Gastroesophageal sphincter (tissue), 4 donors: ENCODE data around the gene ST13. TPM values are rescaled to one million over a fixed set of nuclear protein-coding genes. Genes with fewer than 3 reads are reported as not detected.

Experiments used
- ATAC-seq: fragments of 150-250 bp; one replicate; pipeline ENCODE4 v1.9.1; 2016; ENCODE audit warnings: mild to moderate bottlenecking, moderate library complexity
- H3K27ac ChIP-seq, 4 donors: fragments of 200-600 bp; sonication (generic) in 3 of 4; 1 replicate in 3 of 4; 2 replicates in 1 of 4; pipeline ENCODE4 v1.5.1; 2016 to 2019
- H3K27me3 ChIP-seq: fragments of 200-600 bp; sonication (generic); one replicate; pipeline ENCODE4 v1.5.1; 2019
- H3K36me3 ChIP-seq, 2 donors: fragments of 200-600 bp; sonication (generic); one replicate each; pipeline ENCODE4 v1.5.1; 2019; ENCODE audit warnings: control low read depth in 1 of 2
- H3K4me1 ChIP-seq, 3 donors: fragments of 200-600 bp; sonication (generic); 1 replicate in 2 of 3; 2 replicates in 1 of 3; pipeline ENCODE4 v1.5.1; 2016 to 2019; ENCODE audit warnings: control low read depth in 2 of 3
- H3K4me3 ChIP-seq, 2 donors: fragments of 200-600 bp; sonication (generic); one replicate each; pipeline ENCODE4 v1.5.1; 2019; ENCODE audit warnings: mild to moderate bottlenecking in 1 of 2, moderate library complexity in 1 of 2
- H3K9me3 ChIP-seq, 3 donors: fragments of 200-600 bp; sonication (generic); one replicate each; pipeline ENCODE4 v1.5.1; 2017 to 2019; ENCODE audit warnings: control low read depth in 2 of 3
- CTCF ChIP-seq, 4 experiments: fragments of 200-600 bp in 2 of 4; fragments of 450-650 bp in 2 of 4; sonication (generic) in 1 of 4; IDR thresholded peaks; one replicate each; pipeline ENCODE4 v1.5.1; 2017 to 2019; ENCODE audit warnings: antibody characterized with exemption in 4 of 4, mild to moderate bottlenecking in 2 of 4, moderate library complexity in 2 of 4
- EP300 ChIP-seq: sonication (generic); formaldehyde crosslinking; IDR thresholded peaks from one replicate; pipeline ENCODE4 v1.6.1; 2017; ENCODE audit warnings: antibody characterized with exemption, mild to moderate bottlenecking
- POLR2A ChIP-seq, 2 donors: fragments of 450-650 bp; IDR thresholded peaks; one replicate each; pipeline ENCODE4 v1.6.1; 2017; ENCODE audit warnings: antibody characterized with exemption in 2 of 2, mild to moderate bottlenecking in 2 of 2, moderate library complexity in 1 of 2
- POLR2AphosphoS5 ChIP-seq: sonication (generic); formaldehyde crosslinking; IDR thresholded peaks from one replicate; pipeline ENCODE4 v1.6.1; 2017; ENCODE audit warnings: antibody characterized with exemption
- WGBS, 2 donors: methylation state at CpG; one replicate each; pipeline ENCODE4 v1.1.5; 2018; ENCODE audit warnings: low coverage in 1 of 2; 5-methylcytosine and 5-hydroxymethylcytosine counted together
- total RNA-seq, 4 donors: library from RNA; depleted of rRNA; stranded (reverse); fragments of >200 nt; gene quantifications; one replicate each; pipeline ENCODE4 v1.1.0, GENCODE V29; 2016

Gene ST13
- total RNA-seq, 4 donors from 2014 or later: 179 to 239 (median 211) TPM

DNA sequence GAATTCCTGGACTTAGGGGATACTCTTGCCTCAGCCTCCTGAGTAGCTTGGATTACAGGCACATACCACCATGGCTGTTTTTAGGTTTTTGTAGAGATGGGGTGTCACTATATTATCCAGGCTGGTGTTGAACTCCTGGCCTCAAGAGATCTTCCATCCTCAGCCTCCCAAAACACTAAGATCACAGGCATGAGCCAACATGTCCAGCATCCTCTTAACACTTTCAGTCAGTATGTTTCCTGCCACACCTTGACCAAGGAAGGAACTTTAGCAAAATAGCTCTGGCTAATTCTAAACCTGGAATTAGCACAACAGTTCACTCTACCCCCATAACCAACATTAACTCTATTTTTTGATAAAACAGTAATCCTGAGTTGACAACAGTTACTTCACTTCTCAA, 32.7 kb upstream of the ST13 start:
- no peak overlapping the region for H3K27ac ChIP-seq
- H3K4me3 ChIP-seq: no peak overlapping the region
- no peak for ATAC-seq
- TF ChIP-seq CTCF (IDR thresholded peaks at IDR 0.05) (no peak), POLR2A (IDR thresholded peaks at IDR 0.05) (no peak), EP300 (no peak), POLR2AphosphoS5 (no peak)
- no peaks in the 10 kb centered on the region for H3K9me3 ChIP-seq
- H3K27me3 ChIP-seq: no peaks in the 10 kb centered on the region
- H3K4me1 ChIP-seq: no peaks in the 10 kb centered on the region
- peaks cover 0 to 86% of the 10 kb centered on the region in 2 donors for H3K36me3 ChIP-seq

- H3K4me3 ChIP-seq: no peak overlapping the region
- peaks cover 0 to 48% of the 10 kb centered on the region in 2 donors for H3K36me3 ChIP-seq
- H3K27me3 ChIP-seq: no peaks in the 10 kb centered on the region
- no peak for TF ChIP-seq POLR2AphosphoS5
- no peak for TF ChIP-seq EP300
- TF ChIP-seq CTCF (IDR thresholded peaks at IDR 0.05): no peak
- TF ChIP-seq POLR2A (IDR thresholded peaks at IDR 0.05): no peak
- no peaks in the 10 kb centered on the region for H3K4me1 ChIP-seq
- 95 to 97% methylated on average over 1 to 2 of the region's 2 CpGs for WGBS, 2 donors
- no peak for ATAC-seq
- H3K9me3 ChIP-seq: no peaks in the 10 kb centered on the region
- H3K27ac ChIP-seq: no peak overlapping the region
Observed at GRCh38 chr22:40878922-40879321, 22.5 kb upstream of the ST13 start.

DNA sequence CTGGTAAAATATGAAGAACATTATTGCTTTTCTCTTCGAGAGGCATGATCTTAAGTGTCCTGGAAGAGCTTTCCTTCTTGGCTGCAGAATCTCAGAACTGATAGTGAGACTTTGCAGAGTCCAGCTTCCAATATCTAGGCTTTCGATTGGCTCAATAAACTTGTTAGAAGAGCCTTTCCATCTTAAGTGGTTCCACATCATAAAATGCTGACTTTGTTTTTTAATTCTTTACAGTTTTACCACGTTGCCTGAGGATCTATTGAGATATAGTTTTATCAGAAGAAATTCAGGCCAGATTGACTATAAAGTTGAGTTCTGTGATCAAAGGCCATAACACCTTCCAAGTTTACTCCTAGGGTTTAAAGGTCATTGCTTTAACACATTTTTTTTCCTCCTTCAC, 21.0 kb upstream of the ST13 start:
- H3K4me3 ChIP-seq: no peak overlapping the region
- no peak overlapping the region for H3K27ac ChIP-seq
- no peaks in the 10 kb centered on the region for H3K27me3 ChIP-seq
- no peak for ATAC-seq
- peaks cover 0 to 42% of the 10 kb centered on the region in 2 donors for H3K36me3 ChIP-seq
- TF ChIP-seq POLR2AphosphoS5: no peak
- no peak for TF ChIP-seq CTCF (IDR thresholded peaks at IDR 0.05)
- no peak for TF ChIP-seq POLR2A (IDR thresholded peaks at IDR 0.05)
- no peak for TF ChIP-seq EP300
- no peaks in the 10 kb centered on the region for H3K4me1 ChIP-seq
- WGBS, 2 donors: 45 to 63% methylated on average over 3 of the region's 3 CpGs
- H3K9me3 ChIP-seq: no peaks in the 10 kb centered on the region

DNA sequence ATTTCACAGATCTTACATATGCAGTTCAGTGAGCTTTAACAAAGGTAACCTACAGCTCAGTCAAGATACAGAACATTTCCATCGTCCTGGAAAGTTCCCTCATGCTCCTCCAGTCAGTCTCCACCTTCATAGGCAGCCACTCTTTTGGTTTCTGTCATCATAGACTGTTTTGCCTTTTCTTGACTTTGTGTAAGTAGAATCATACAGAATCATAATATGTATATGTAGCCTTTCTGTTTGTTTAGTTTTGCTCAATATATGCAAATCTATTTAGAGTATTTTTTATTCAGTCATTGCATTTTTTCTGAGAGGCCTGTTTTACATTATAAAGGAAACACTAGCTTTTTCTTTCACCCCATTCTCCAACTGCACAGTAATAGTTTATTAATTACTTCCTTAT, 20.5 kb upstream of the ST13 start:
- no peak for ATAC-seq
- 47% methylated on average over 1 of the region's 1 CpG for WGBS, 2 donors
- TF ChIP-seq EP300 (no peak), POLR2AphosphoS5 (no peak), CTCF (IDR thresholded peaks at IDR 0.05) (no peak), POLR2A (IDR thresholded peaks at IDR 0.05) (no peak)
- Histone ChIP-seq H3K9me3 (no peaks in the 10 kb centered on the region), H3K4me3 (no peak overlapping the region), H3K4me1 (no peaks in the 10 kb centered on the region), H3K27me3 (no peaks in the 10 kb centered on the region), H3K27ac (no peak overlapping the region), H3K36me3 (peaks cover 0 to 42% of the 10 kb centered on the region in 2 donors)

- Histone ChIP-seq H3K27me3 (no peaks in the 10 kb centered on the region), H3K27ac (no peak overlapping the region), H3K9me3 (no peaks in the 10 kb centered on the region), H3K4me3 (no peak overlapping the region), H3K36me3 (peaks cover 0 to 49% of the 10 kb centered on the region in 2 donors), H3K4me1 (no peaks in the 10 kb centered on the region)
- no peak for ATAC-seq
- WGBS, 2 donors: 94 to 100% methylated on average over 3 of the region's 3 CpGs
- TF ChIP-seq POLR2AphosphoS5: no peak
Observed at GRCh38 chr22:40875111-40875510, 18.7 kb upstream of the ST13 start.
